Caco-2 (cell line): ENCODE results near the gene PKD2L1. TPM values are rescaled to one million over a fixed set of nuclear protein-coding genes. Genes with fewer than 3 reads are reported as not detected.

Experiments
- BruUV-seq: library from RNA; stranded (reverse); fragments of 400-500 nt; replicated peaks from 2 replicates; lab custom pipeline; 2021; lab: Mats Ljungman, UMichigan
- CTCF ChIA-PET: fragments of 300-600 bp; sonication (Branson Sonifier 250); formaldehyde crosslinking; loops from one replicate; lab custom pipeline; 2022; ENCODE audit warnings: antibody characterized with exemption; lab: Charles Lee
- POLR2A ChIA-PET: fragments of 300-600 bp; sonication (Branson Sonifier 250); formaldehyde crosslinking; loops from one replicate; lab custom pipeline; 2022; ENCODE audit warnings: antibody characterized with exemption; lab: Charles Lee
- DNase-seq, 2 experiments: peaks; one replicate each; pipeline versions ENCODE4 v3.0.0 to v3.0.0-alpha.2; 2020 to 2022
- H3K27me3 ChIP-seq: replicated peaks from 2 replicates; pipeline ENCODE4 v1.6.0; 2011; ENCODE audit warnings: low read length; ENCODE audit not compliant: control insufficient read depth, insufficient read depth
- H3K36me3 ChIP-seq: 2 replicates; pipeline ENCODE4 v1.5.1; 2011; ENCODE audit warnings: low read length; ENCODE audit not compliant: control insufficient read depth, insufficient read depth
- H3K4me1 ChIP-seq: fragments of 250-450 bp; sonication (Bioruptor Pico); 2 replicates; pipeline ENCODE4 v1.5.1; 2020; ENCODE audit warnings: mild to moderate bottlenecking
- H3K4me3 ChIP-seq: 2 replicates; pipeline ENCODE4 v1.5.1; 2011; ENCODE audit warnings: low read depth, mild to moderate bottlenecking, control low read depth, low read length
- H3K9me3 ChIP-seq: fragments of 250-450 bp; sonication (Bioruptor Pico); 2 replicates; pipeline ENCODE4 v1.5.1; 2020; ENCODE audit warnings: mild to moderate bottlenecking, moderate library complexity
- H3K27ac Mint-ChIP-seq: one replicate; pipeline ENCODE4 v1.8.0; 2022; ENCODE audit warnings: mixed read lengths; ENCODE audit not compliant: unreplicated experiment
- H3K27me3 Mint-ChIP-seq: one replicate; pipeline ENCODE4 v1.8.0; 2022; ENCODE audit warnings: mixed read lengths; ENCODE audit not compliant: insufficient read depth, unreplicated experiment
- H3K36me3 Mint-ChIP-seq: one replicate; pipeline ENCODE4 v1.8.0; 2022; ENCODE audit warnings: mild to moderate bottlenecking, mixed read lengths; ENCODE audit not compliant: insufficient read depth, unreplicated experiment
- H3K4me1 Mint-ChIP-seq: one replicate; pipeline ENCODE4 v1.8.0; 2022; ENCODE audit warnings: low read depth, mixed read lengths; ENCODE audit not compliant: unreplicated experiment
- H3K4me3 Mint-ChIP-seq: one replicate; pipeline ENCODE4 v1.8.0; 2022; ENCODE audit warnings: mild to moderate bottlenecking, moderate library complexity, mixed read lengths; ENCODE audit not compliant: unreplicated experiment
- H3K9me3 Mint-ChIP-seq: one replicate; pipeline ENCODE4 v1.8.0; 2022; ENCODE audit warnings: mixed read lengths; ENCODE audit not compliant: unreplicated experiment
- CTCF ChIP-seq, 2 experiments: fragments of 200-600 bp in 1 of 2; IDR thresholded peaks; 1 replicate in 1 of 2; 2 replicates in 1 of 2; pipeline versions ENCODE4 v1.5.1 to v1.8.0; 2011 to 2022; ENCODE audit warnings: antibody characterized with exemption in 1 of 2, control low read depth in 1 of 2, inconsistent platforms in 1 of 2, low read depth in 1 of 2, low read length in 1 of 2, mild to moderate bottlenecking in 1 of 2, moderate library complexity in 1 of 2; ENCODE audit not compliant: insufficient read depth in 1 of 2, severe bottlenecking in 1 of 2, unreplicated experiment in 1 of 2
- intact Hi-C: fragments of 100-400 bp; cut with micrococcal nuclease; formaldehyde crosslinking; loops from one replicate; pipeline ENCODE4 v1.10.0; 2022; ENCODE audit not compliant: unreplicated experiment
- total RNA-seq: library from RNA; stranded (reverse); gene quantifications from 2 replicates; pipeline ENCODE4 v1.2.3, GENCODE V29; 2022

The PKD2L1 gene
- total RNA-seq, 1 experiment from 2014 or later: not detected

- no peak for DNase-seq
- no TSS peak for BruUV-seq
- ChIA-PET POLR2A (interaction anchor here (0.6 kb wide), 1 partner anchor 26 kb away, joined by 6 read pairs; no protein-coding TSS in a partner anchor), CTCF (interaction anchor here (1.0 kb wide), 1 partner anchor 24 kb away, joined by 5 read pairs; no protein-coding TSS in a partner anchor)
- H3K9me3 ChIP-seq: no peaks in the 10 kb centered on the region
- H3K4me3 Mint-ChIP-seq: no peak overlapping the region
- no peaks in the 10 kb centered on the region for H3K36me3 ChIP-seq
- intact Hi-C loops: no loop called here
- no peak for TF ChIP-seq CTCF (IDR thresholded peaks at IDR 0.05; ENCODE audit: insufficient read depth in 1 of 2, low read depth in 1 of 2, low read length in 1 of 2, severe bottlenecking in 1 of 2, unreplicated experiment in 1 of 2)
- H3K27me3 ChIP-seq: no peaks in the 10 kb centered on the region; the same call in 1 of the 2 replicates
- H3K27ac Mint-ChIP-seq: no peak overlapping the region
- no peaks in the 10 kb centered on the region for H3K4me1 ChIP-seq
- H3K9me3 Mint-ChIP-seq: no peaks in the 10 kb centered on the region
- no peaks in the 10 kb centered on the region for H3K4me1 Mint-ChIP-seq
- H3K36me3 Mint-ChIP-seq: no peaks in the 10 kb centered on the region
- H3K27me3 Mint-ChIP-seq: peaks cover 17% of the 10 kb centered on the region
- H3K4me3 ChIP-seq: no peak overlapping the region
Observed at GRCh38 chr10:100327718-100328009, 2.4 kb downstream of the PKD2L1 start.

GRCh38 chr10:100327007-100327717, 2.9 kb downstream of the PKD2L1 start:
- POLR2A ChIA-PET: interaction anchor here (0.6 to 0.7 kb wide), 2 partner anchors 26 to 48 kb away, joined by 4 to 6 read pairs; no protein-coding TSS in a partner anchor
- Mint-ChIP-seq H3K4me3 (no peak overlapping the region), H3K36me3 (no peaks in the 10 kb centered on the region), H3K27me3 (peaks cover 18% of the 10 kb centered on the region), H3K9me3 (no peaks in the 10 kb centered on the region), H3K4me1 (no peaks in the 10 kb centered on the region), H3K27ac (no peak overlapping the region)
- CTCF ChIA-PET: interaction anchor here (1.0 kb wide), 1 partner anchor 24 kb away, joined by 5 read pairs; no protein-coding TSS in a partner anchor
- no TSS peak for BruUV-seq
- TF ChIP-seq CTCF (IDR thresholded peaks at IDR 0.05; ENCODE audit: insufficient read depth in 1 of 2, low read depth in 1 of 2, low read length in 1 of 2, severe bottlenecking in 1 of 2, unreplicated experiment in 1 of 2): no peak
- Histone ChIP-seq H3K9me3 (no peaks in the 10 kb centered on the region), H3K4me3 (no peak overlapping the region), H3K4me1 (no peaks in the 10 kb centered on the region), H3K27me3 (no peaks in the 10 kb centered on the region; the same call in 1 of the 2 replicates), H3K36me3 (no peaks in the 10 kb centered on the region)
- intact Hi-C loops: no loop called here
- DNase-seq: no peak

GRCh38 chr10:100325158-100325557, 4.9 kb downstream of the PKD2L1 start:
- peaks cover 15% of the 10 kb centered on the region for H3K27me3 Mint-ChIP-seq

More at GRCh38 chr10:100325158-100325557, 4.9 kb downstream of the PKD2L1 start:
- no peak overlapping the region for H3K4me3 Mint-ChIP-seq
- H3K36me3 Mint-ChIP-seq: no peaks in the 10 kb centered on the region
- no peaks in the 10 kb centered on the region for H3K36me3 ChIP-seq
- H3K9me3 Mint-ChIP-seq: no peaks in the 10 kb centered on the region
- H3K4me1 ChIP-seq: no peaks in the 10 kb centered on the region
- DNase-seq: peak in 1 of 2 experiments; percentile 64
- H3K27ac Mint-ChIP-seq: no peak overlapping the region
- H3K27me3 ChIP-seq: no peaks in the 10 kb centered on the region
- intact Hi-C loops: no loop called here
- no peak for TF ChIP-seq CTCF (IDR thresholded peaks at IDR 0.05; ENCODE audit: insufficient read depth in 1 of 2, low read depth in 1 of 2, low read length in 1 of 2, severe bottlenecking in 1 of 2, unreplicated experiment in 1 of 2)
- BruUV-seq: no TSS peak
- H3K4me1 Mint-ChIP-seq: no peaks in the 10 kb centered on the region
- ChIA-PET CTCF (interaction anchor here (1.3 kb wide), 1 partner anchor 35 kb away, joined by 3 read pairs; no protein-coding TSS in a partner anchor), POLR2A (no interaction called here)
- H3K4me3 ChIP-seq: no peak overlapping the region
- no peaks in the 10 kb centered on the region for H3K9me3 ChIP-seq
